Inflammatory macrophage treated with lipopolysaccharide for 4 hours (primary cell): ENCODE measurements around the gene RAB34.

Source experiments
- DNase-seq: peaks from one replicate; pipeline ENCODE4 v3.0.0-alpha.2; 2020

The RAB34 gene

GRCh38 chr17:28710861-28711722, 6.6 kb downstream of the RAB34 start:
- peak; percentile 77 for DNase-seq

- DNase-seq = no peak
These were observed 10.3 kb downstream of the RAB34 start for GRCh38 chr17:28707339-28707720.

- DNase-seq = no peak
These were observed 11.0 kb downstream of the RAB34 start for GRCh38 chr17:28706471-28707338.

GRCh38 chr17:28705728-28706334, 11.8 kb downstream of the RAB34 start:
- DNase-seq = no peak

GRCh38 chr17:28705074-28705659, 12.5 kb downstream of the RAB34 start:
- no peak for DNase-seq

- no peak for DNase-seq
These were observed 13.3 kb downstream of the RAB34 start for GRCh38 chr17:28704219-28704858.

- no peak for DNase-seq
These were observed 14.0 kb downstream of the RAB34 start for GRCh38 chr17:28703552-28704218.

GRCh38 chr17:28702752-28703150, 14.9 kb downstream of the RAB34 start:
- no peak for DNase-seq

GRCh38 chr17:28702026-28702751, 15.5 kb downstream of the RAB34 start:
- DNase-seq = no peak

GRCh38 chr17:28700830-28701492, 16.7 kb downstream of the RAB34 start:
- no peak for DNase-seq

GRCh38 chr17:28700278-28700677, 17.4 kb downstream of the RAB34 start:
- no peak for DNase-seq

GRCh38 chr17:28698253-28698941, 19.3 kb downstream of the RAB34 start:
- DNase-seq = no peak

GRCh38 chr17:28693869-28694268, 23.8 kb downstream of the RAB34 start:
- no peak for DNase-seq

GRCh38 chr17:28689011-28689410, 28.7 kb downstream of the RAB34 start:
- DNase-seq = no peak

GRCh38 chr17:28688481-28688880, 29.2 kb downstream of the RAB34 start:
- DNase-seq = no peak

GRCh38 chr17:28686296-28686695, 31.4 kb downstream of the RAB34 start:
- DNase-seq = no peak

GRCh38 chr17:28685366-28685765, 32.3 kb downstream of the RAB34 start:
- no peak for DNase-seq

- DNase-seq = no peak
These were observed 32.7 kb downstream of the RAB34 start for GRCh38 chr17:28684963-28685362.

- DNase-seq = no peak
These were observed 35.0 kb downstream of the RAB34 start for GRCh38 chr17:28682655-28683054.

- no peak for DNase-seq
These were observed 41.7 kb downstream of the RAB34 start for GRCh38 chr17:28675980-28676379.
